H1 (cell line): ENCODE results near the gene BTG2.

ENCODE experiments used
- BCL11A ChIP-seq, 2 experiments: IDR thresholded peaks; one replicate each; pipeline ENCODE4 v1.6.1; 2011; ENCODE audit warnings: low read depth in 2 of 2, low read length in 2 of 2, mild to moderate bottlenecking in 2 of 2
- CHD2 ChIP-seq: IDR thresholded peaks from 2 replicates; pipeline ENCODE4 v1.6.1; 2012; ENCODE audit warnings: low read length, improper control_type of control experiment
- CREB1 ChIP-seq: IDR thresholded peaks from 2 replicates; pipeline ENCODE4 v1.6.1; 2012; ENCODE audit warnings: inconsistent platforms
- CTCF ChIP-seq, 3 experiments: IDR thresholded peaks; 1 replicate in 2 of 3; 2 replicates in 1 of 3; pipeline versions ENCODE4 v1.5.1 to v1.6.1; 2011; ENCODE audit warnings: low read length in 3 of 3, mild to moderate bottlenecking in 3 of 3, inconsistent platforms in 2 of 3, low read depth in 1 of 3, moderate library complexity in 1 of 3; ENCODE audit not compliant: insufficient read depth in 1 of 3; ENCODE audit errors: control extremely low read depth in 1 of 3
- EP300 ChIP-seq, 2 experiments: IDR thresholded peaks; 1 replicate in 1 of 2; 2 replicates in 1 of 2; pipeline ENCODE4 v1.6.1; 2011 to 2012; ENCODE audit warnings: low read depth in 2 of 2, low read length in 2 of 2, mild to moderate bottlenecking in 2 of 2, borderline replicate concordance in 1 of 2, inconsistent platforms in 1 of 2, moderate library complexity in 1 of 2
- EZH2 ChIP-seq: fragments of 200-600 bp; sonication (generic); IDR thresholded peaks from 2 replicates; pipeline ENCODE4 v1.7.1; 2012; ENCODE audit warnings: low read depth, mild to moderate bottlenecking, moderate library complexity, low read length, inconsistent platforms; ENCODE audit not compliant: severe bottlenecking
- MAX ChIP-seq: IDR thresholded peaks from 2 replicates; pipeline ENCODE4 v1.6.1; 2012; ENCODE audit warnings: inconsistent platforms
- POLR2AphosphoS5 ChIP-seq: IDR thresholded peaks from 2 replicates; pipeline ENCODE4 v1.6.1; 2011; ENCODE audit warnings: low read depth, low read length
- RNF2 ChIP-seq: fragments of 200-900, 300-1000 bp; sonication (generic); IDR thresholded peaks from 2 replicates; pipeline ENCODE4 v1.7.1; 2016; ENCODE audit warnings: borderline replicate concordance, low read depth, mild to moderate bottlenecking, antibody characterized with exemption, low read length; ENCODE audit not compliant: poor library complexity, severe bottlenecking; ENCODE audit errors: missing control alignments
- YY1 ChIP-seq: IDR thresholded peaks from 2 replicates; pipeline ENCODE4 v1.6.1; 2011; ENCODE audit warnings: low read depth, mild to moderate bottlenecking, low read length
- TF ChIP-seq, protein P1 (sequence below): IDR thresholded peaks from 2 replicates; pipeline ENCODE4 v1.6.1; 2011; ENCODE audit warnings: low read depth, mild to moderate bottlenecking, low read length; ENCODE audit not compliant: insufficient read depth

DNA sequence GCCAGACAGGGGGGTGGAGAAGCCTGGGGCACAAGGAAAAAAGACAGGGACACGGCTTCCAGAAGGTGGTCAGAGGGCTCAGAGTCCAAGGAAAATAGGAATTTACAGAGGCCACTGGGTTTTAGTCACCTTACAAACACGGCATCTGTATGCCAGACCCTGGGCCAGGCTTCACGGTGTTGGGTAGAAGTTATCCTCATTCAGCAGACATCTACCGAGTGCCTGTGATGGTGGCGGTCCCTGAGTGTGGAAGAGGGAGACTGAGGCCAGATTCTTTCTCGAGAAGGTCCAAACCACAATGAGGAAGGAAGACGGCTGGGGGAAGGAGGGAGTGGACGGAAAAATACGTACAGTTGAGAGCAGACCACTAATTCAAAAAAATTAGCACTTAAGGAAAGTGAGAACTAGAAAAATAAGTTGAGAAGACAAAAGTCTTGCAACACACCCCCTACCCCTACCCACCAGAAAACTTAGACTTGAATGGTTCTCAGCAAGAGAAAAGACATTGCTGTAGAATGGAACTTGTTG lies 864 bp upstream of the BTG2 start:
- no peak for TF ChIP-seq MAX
- TF ChIP-seq CTCF (IDR thresholded peaks at IDR 0.05; ENCODE audit: control extremely low read depth in 1 of 3, insufficient read depth in 1 of 3, low read depth in 1 of 3, low read length in 3 of 3): no peak
- TF ChIP-seq CHD2: no peak
- TF ChIP-seq POLR2AphosphoS5: no peak
- TF ChIP-seq RNF2: peak; percentile 1
- no peak for TF ChIP-seq BCL11A (IDR thresholded peaks at IDR 0.05; ENCODE audit: low read depth in 2 of 2, low read length in 2 of 2)
- TF ChIP-seq YY1: no peak
- TF ChIP-seq, protein P1, sequence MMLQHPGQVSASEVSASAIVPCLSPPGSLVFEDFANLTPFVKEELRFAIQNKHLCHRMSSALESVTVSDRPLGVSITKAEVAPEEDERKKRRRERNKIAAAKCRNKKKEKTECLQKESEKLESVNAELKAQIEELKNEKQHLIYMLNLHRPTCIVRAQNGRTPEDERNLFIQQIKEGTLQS: no peak
- TF ChIP-seq EZH2: no peak
- no peak for TF ChIP-seq EP300 (IDR thresholded peaks at IDR 0.05; ENCODE audit: borderline replicate concordance in 1 of 2, low read depth in 2 of 2, low read length in 2 of 2)
- TF ChIP-seq CREB1: no peak
